Inflammatory macrophage treated with lipopolysaccharide for 1 hour (primary cell): Measurements from ENCODE around the gene RNF214.
"Not testable (repeated sequence)": the region's sequence is repeated elsewhere in the genome, so short reads cannot be mapped to it uniquely, and the experiment has no call there.

Experiments used
- DNase-seq, 2 donors: peaks; one replicate each; pipeline ENCODE4 v3.0.0-alpha.2; 2020 to 2022

RNF214 gene

DNA sequence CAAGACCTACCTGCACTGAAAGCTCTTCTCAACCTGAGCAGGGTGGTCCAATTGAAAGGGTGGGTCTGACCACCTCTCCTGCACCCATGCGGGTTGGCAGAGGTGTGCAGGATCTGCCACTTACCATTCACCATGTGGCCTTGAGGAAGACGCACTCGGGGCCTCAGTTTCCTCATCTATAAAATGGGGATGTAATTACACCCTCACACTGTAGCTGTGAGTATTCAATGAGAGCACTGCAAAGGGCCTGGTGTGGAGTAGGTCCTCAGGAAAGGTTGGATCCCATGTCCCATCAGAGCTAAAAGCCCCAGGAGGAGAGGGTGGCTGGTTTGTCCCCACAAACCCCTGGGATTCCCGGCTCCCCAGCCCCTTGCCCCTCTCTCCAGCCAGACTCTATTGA, 33.9 kb upstream of the RNF214 start:
- no peak for DNase-seq

DNA sequence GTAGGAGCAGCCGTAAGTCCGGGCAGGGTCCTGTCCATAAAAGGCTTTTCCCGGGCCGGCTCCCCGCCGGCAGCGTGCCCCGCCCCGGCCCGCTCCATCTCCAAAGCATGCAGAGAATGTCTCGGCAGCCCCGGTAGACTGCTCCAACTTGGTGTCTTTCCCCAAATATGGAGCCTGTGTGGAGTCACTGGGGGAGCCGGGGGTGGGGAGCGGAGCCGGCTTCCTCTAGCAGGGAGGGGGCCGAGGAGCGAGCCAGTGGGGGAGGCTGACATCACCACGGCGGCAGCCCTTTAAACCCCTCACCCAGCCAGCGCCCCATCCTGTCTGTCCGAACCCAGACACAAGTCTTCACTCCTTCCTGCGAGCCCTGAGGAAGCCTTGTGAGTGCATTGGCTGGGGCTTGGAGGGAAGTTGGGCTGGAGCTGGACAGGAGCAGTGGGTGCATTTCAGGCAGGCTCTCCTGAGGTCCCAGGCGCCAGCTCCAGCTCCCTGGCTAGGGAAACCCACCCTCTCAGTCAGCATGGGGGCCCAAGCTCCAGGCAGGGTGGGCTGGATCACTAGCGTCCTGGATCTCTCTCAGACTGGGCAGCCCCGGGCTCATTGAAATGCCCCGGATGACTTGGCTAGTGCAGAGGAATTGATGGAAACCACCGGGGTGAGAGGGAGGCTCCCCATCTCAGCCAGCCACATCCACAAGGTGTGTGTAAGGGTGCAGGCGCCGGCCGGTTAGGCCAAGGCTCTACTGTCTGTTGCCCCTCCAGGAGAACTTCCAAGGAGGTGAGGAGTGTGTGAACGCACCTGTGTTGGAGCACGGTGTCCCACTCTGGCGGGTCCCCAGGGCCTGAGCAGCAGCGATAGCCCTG, 33.2 kb upstream of the RNF214 start, which contains the start of gene TAGLN:
Gene TAGLN (plus strand): TSS at position 318 of the 863 bp plus-strand sequence. CDS start 3,644 bp downstream, outside the sequence.
- DNase-seq = no peak

DNA sequence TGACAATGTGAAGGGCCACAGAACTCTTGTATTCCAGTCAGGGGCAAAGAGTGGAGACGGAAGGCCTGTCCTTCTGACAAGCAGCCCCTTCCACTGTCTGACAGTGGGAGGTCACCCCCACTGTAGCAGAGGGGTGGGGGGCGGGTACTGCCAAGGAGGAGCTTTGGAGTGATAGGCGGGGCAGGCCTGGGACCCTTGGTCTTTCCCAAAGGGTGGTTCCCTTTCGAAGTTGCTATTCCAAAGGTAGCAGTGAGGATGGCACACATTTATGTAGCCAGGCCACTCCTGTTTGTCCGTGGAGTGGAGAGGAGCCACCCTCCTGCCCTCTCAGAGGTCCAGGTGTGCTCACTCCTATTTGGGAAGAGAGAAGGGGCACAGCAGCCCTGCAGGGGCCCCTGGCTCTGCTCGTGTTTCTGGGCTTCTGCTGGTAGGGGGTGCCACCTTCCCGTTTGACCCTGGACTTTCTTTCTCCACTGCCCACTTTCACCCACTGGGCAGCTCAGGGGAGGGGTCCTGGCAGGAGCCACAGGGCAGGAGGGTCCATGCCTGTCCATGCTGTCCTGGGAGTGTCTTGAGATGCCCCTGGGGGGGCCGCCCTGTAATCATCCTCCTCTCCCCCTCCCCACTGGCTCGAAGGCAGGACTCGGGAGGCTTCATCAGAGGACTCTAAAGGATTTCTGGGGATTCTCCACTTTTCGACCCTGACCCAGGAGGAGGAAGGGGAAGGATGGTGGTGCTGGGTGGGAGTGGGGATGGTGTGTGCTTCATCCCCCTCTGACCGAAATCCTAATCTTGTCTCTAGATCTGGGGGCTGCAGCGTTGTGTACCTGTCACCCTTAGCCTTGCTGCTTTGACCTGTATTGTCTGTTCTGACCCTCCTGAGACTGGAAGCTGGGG, 32.3 kb upstream of the RNF214 start:
- no peak for DNase-seq

DNA sequence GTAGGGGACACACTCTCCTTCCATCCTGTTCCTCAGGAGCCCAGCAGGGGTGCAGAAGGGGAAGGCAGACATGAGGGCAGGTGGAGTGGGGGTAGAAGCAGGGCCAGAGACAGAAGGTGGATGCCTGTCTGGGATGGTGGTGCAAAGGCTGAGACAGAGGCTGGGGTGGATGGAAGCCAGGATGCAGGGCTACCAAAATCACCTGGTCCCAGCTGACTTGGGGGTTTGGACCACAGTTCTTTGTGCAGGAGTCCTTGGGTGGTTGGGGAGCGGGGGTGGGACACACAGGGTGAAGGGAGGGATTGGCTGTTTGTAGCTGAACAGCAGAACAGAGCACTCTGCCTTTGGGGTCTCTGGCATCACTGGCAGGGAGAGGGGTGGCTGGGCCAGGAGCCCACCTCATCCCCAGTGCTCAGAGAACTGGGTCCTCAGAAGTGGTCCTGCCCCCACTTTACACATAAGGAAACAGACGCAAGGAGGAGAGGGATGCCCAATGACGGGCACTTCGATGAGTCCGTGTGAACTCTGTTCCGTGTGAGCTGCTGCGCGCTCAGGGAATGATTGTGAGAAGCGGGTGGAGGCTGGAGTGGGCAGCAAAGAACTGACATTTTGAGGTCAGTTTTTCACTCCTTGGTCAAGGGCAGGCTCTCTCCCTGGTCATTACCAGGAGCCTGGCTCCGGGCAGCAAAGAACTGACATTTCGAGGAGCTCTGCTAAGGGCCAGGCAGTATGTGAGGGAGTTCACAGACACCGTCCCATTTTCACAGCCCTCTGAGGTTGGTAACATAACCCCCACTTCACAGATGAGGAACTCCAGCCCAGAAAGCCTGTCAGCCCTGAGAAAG, 31.4 kb upstream of the RNF214 start:
- DNase-seq = no peak

DNA sequence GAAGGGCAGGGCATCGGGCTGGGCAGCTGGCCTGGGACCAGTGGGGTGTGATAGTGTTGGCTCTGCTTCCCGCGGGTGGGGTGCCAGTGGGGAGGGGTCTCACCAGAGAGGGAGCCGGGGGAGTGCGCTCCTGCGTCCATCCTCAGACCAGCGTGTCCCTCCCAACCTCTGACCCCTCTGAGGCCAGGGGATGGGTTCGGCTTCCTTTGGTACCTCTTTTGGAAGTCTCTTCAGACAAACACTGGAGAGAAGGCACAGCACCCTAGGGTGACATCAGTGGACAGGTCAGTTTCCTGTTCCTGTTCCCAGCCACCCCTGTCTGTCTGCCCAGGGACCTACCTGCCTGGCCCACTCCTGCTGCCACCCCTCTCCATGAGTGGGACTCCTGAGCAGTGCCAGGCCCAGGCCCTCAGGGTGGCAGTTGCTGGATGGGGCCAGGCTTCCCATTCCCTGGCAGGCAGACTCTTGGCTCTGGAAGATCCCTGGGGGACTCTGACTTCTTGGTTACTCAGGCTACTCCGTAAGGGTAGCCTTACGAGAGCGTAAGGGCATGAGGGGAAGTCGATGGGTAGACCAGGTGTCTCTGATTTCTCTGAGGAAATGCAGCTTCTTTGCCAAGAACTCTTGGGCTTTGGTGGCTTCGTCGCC, 30.7 kb upstream of the RNF214 start:
- no peak for DNase-seq

DNA sequence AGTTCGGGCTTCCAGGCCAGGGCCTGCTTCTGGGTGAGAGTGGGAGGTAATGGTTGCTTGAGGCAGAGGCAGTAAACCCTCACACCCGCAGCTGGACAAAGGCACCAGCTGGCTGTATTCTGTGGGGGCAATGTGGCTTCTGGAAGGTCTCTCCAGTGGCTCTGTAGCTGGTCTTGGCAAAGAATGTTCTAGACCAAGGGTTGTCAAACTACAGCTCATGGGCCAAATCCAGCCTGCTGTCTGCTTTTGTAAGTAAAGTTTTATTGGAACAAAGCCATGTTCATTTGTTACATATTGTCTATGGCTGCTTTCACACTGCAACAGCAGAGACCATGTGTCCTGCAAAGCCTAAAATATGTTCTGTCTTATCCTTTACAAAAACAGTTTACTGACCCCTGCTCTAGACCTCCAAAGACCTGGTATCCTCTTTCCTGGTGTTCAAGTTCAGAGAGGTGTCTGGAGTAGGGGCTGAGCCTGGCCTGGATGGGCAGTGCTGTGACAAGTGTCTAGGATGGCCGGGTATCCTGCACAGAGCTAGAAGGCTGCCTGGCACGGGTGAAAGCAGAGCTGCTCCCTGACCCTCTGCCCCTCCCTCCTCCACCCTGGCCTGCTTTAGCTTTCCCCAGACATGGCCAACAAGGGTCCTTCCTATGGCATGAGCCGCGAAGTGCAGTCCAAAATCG, 29.9 kb upstream of the RNF214 start:
- no peak for DNase-seq

DNA sequence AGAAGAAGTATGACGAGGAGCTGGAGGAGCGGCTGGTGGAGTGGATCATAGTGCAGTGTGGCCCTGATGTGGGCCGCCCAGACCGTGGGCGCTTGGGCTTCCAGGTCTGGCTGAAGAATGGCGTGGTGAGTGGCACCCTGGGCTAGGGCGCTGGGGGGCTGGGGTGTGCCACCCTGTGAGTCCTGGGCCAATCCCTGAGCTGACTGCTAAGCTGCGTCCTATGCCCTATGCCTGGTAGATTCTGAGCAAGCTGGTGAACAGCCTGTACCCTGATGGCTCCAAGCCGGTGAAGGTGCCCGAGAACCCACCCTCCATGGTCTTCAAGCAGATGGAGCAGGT, 29.4 kb upstream of the RNF214 start:
- DNase-seq = no peak

DNA sequence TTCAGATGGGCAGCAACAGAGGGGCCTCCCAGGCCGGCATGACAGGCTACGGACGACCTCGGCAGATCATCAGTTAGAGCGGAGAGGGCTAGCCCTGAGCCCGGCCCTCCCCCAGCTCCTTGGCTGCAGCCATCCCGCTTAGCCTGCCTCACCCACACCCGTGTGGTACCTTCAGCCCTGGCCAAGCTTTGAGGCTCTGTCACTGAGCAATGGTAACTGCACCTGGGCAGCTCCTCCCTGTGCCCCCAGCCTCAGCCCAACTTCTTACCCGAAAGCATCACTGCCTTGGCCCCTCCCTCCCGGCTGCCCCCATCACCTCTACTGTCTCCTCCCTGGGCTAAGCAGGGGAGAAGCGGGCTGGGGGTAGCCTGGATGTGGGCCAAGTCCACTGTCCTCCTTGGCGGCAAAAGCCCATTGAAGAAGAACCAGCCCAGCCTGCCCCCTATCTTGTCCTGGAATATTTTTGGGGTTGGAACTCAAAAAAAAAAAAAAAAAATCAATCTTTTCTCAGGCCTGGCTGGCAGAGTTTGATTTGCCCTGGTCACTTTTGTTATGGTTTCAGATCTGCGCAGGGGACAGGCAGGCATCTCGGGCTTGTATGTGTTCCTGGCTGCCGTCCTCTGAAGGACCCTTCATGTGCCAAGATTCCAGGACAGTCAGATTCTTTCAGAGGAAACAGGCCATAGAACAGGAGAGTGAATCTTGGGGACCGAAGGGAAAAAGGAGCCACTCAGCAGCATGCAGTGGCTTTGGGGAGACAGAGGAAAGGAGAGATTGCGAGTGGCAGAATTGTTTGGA, 28.0 kb upstream of the RNF214 start:
- DNase-seq = no peak

DNA sequence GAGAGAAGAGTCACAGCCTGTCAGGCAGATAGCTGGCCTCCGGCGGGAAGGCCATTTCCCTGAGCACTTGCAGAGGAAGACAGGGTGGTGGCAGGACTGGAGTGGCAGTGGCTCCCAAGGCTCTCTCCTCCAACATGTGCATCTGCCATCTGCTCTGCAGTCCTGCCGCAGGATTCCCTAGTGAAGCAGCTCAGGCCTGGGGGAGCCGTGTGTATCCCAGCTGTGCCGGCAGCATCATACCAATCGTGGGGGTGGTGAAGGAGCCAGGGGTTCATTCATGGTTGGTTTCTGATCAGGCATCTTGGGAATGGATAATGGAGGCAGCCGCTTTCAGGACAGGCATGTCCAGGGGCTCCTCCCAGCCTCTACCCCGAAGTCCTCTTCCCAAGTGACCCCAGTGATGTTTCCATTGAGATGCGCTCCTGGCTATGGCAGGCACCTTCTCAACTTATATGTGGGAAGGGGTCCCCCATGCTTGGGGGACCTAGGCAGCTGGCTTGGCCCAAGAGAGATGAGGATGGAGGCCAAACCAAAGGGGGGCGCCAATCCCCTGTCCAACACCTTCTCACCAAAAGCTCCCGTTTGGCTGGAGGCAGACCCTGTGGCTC, 27.2 kb upstream of the RNF214 start:
- DNase-seq = no peak

DNA sequence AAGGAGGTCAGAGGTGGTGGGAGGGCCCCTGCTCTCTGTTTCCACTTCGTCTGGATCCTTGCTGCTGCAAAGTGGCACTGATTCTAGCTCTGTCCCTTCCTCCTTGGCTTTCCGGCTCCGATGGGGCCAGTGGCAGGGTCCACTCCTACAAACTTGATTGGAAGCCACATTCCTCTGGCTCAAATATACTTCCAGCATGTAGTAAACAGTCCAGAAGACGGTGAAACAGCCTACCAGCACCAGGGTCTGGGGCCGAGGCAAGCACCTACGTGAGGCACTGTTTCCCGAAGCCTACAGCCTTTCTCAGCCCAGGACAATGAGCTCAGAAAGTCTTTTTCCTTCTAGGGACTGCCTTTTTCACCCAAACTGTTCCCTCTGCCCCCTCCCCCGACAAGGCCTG, 26.4 kb upstream of the RNF214 start:
- not testable (repeated sequence) for DNase-seq

DNA sequence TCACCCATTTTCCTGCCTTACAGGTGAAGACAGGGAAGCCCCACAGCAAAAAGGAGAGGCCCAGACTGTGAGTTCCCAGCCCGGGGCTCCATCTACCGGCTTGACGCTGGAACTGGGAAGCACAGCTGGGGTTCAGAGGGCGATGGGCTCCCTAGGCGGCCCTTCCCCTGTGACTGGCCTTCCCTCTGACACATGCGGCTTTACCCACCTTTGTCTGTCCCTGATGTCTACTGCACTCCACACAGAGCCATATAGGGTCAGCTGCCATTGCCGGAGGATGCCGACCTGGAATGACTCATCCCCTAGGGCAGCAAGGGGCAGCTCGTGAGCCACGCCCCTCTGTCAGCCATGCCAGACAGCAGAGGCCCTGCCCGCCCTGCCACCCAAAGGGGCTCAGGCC, 25.6 kb upstream of the RNF214 start:
- not testable (repeated sequence) for DNase-seq

DNA sequence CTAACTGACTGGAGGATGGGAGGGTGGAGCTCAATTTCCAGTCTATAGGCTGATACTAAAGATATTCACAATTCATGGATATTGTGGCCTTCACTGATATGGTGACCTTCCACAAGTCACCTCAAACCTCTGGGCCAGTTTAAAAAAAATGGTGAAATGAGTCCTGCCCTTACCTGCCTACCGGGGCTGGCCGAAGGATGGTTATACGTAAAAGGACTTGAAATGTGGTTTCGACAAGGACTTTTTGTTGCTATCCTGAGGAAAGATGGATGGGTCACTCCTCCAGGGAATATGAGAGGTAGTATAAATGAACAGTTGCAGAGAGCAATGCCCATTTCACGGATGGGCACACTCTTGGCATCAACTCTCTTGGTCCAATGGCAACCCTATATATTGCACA, 25.0 kb upstream of the RNF214 start:
- DNase-seq = not testable (repeated sequence)

DNA sequence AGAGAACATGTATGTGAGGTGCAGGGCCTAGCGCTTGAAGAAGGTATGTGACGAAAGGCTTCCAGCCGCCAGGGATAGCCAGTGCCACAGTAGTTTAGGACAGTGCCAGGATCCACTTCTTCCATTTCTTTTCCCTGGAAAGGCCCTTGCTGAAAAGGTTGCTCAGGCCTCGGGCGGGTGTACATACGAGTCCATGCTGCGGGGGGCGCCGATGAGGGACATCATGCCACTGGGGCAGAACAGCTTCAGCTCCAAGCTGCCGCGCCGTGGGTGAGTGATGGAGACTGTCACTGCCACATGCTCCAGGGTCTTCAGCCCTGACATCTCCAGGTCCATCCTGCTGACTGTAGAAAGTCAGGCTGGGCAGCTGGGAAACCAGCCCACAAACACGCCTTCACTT, 23.8 kb upstream of the RNF214 start:
- not testable (repeated sequence) for DNase-seq

DNA sequence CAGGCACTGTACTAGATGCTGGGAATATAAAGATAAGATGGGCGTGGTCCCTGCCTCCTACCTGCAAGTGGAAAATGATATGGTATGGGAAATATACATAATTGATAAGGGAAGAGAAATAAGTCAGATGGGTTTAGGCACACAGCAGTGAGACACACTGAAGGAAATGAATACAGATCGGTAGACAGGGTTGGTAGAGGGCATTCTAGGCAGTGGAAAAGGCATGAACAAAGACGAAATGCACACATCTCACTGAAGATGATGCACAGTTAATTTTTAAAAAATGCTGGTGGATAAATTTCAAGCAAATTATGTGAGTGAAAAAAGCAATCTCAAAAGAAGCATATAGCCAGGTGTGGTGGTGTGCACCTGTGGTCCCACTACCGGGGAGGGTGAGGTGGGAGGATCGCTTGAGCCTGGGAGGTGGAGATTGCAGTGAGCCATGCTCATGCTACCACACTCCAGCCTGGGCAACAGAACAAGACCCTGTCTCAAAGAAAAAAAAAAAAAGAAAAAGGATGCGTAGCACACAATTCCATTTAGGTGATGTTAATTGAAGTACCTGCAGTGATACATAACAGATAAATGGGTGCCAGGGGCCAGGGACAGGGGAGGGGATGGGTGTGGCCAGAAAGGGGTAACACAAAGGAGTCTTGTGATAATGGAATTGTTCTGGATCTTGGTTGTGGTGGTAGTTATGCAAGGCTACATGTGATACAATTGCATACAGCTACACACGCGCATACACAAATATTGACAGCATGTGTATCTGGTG, 22.9 kb upstream of the RNF214 start:
- DNase-seq = peak in 1 of 2 donors; percentile 26

DNA sequence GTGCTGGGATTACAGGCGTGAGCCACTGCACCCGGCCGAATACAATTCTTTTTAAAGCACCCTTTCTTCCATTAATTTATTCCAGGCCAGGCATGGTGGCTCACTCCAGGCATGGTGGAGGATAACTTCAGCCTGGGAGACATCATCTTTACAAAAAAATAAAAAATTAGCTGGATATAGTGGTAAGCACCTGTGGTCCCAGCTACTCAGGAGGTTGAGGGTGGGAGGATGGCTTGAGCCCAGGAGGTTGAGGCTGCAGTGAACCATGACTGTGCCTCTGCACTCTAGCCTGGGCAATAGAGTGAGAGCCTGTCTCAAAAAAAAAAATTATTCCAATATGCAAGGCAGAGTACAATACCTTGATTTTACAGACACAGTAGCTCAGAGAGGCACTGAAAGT, 21.9 kb upstream of the RNF214 start:
- DNase-seq = no peak

DNA sequence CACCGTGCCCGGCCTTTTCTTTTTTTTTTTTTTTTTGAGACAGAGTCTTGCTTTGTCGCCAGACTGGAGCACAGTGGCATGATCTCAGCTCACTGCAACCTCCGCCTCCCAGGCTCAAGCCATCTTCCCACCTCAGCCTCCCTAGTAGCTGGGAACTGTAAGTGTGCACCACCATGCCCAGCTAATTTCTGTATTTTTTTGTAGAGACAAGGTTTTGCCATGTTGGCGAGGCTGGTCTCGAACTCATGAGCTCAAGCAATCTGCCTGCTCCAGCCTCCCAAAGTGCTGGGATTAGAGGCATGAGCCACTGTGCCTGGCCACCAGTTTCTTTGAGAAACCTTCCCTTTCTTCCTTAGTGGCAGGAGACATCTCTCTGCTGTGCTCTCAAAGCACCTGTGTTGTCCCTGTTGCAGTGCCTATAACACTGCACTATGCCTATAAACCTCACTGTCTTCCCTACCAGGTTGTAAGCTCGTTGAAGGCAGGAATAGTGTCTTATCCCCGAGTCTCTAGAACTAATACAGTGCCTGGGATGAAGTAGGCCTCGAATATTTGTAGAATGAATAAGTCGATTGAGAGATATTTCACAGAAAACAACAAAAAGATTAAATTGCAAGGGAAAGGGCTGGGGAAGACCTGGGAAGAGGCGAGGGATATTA, 19.6 kb upstream of the RNF214 start:
- DNase-seq = no peak

DNA sequence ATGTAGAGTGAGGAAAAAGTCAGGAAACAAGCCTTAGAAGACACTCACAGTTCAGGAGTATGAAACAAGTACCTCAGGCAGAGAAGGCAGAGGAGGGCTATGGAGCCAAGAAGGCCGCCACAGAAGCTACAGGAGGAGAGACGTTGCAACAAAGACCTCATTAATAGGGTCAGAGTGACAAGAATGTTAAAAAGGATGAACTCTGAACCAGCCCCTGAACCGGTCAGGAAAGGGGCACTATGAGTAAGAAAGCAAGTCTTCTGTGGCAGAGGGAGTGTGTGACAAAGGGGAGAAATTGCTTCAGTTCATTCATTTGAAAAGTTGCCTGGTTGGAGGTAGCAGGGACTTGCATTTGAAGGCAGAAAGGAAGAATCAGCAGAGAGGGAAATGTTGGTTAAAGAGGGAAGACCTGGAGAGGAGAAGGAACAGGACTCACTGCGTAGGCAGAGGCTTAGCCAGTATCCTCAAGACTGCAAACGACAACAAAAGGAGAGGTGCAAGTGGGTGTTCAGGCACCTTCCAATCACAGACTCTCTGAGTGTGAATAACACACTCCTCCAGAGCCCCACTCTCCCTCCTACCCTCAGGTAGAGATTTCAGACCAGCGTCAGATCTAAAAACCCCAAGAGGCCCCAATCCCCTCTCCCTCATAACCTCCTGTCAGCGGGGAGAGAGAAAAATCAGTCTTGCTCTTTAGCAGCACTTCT, 17.9 kb upstream of the RNF214 start:
- no peak for DNase-seq
